HG03039 (cell line): ENCODE measurements around the gene TBC1D3C.
"Not testable (repeated sequence)": the region's sequence is repeated elsewhere in the genome, so short reads cannot be mapped to it uniquely, and the experiment has no call there.

Source experiments
- ATAC-seq: cut with Tn5 transposase; IDR thresholded peaks from one replicate; pipeline ENCODE4 v1.9.1; 2021; ENCODE audit warnings: mild to moderate bottlenecking, moderate library complexity; ENCODE audit not compliant: unreplicated experiment

The TBC1D3C gene

DNA sequence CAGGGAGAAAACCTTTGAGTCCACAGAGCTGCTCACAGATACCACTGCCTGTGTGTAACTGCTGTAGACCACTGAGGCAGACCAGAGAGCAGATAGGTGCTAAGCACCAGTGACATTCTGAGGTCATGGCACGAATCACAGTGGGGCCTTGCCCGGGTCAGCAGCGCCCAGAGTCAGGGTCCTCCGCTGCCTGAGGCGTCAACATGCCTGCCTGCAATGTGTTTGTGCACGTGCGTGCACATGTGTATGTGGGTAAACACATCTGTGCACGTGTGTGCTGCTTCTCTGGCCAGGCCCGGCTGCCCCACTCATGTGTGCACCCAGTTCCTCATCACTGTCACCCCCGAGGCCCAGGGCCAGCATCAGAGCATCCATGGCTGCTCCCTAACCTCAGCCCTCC, at the start of gene TBC1D3C:
Gene TBC1D3C, minus strand, starts transcription at position 101 of the 400 bp plus-strand sequence. CDS start 1,568 bp downstream, outside the sequence.
- ATAC-seq, result not testable (repeated sequence)

DNA sequence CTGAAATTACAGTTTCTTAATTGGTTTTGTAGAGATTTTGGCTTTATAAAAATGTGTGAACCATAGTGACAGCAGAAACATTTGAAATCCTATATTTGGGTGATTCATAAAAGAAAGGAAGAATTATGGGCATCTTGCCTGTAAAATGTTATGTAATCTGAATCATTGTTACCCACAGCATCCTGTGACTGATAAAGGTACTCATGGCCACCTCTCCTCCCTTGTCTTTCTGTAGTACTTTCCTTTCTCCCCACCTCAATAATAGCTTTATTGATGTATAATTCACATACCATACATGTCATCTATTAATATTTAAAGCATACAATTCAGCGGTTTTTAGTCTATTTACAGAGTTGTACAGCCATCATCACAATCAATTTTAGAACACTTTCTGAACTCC, 30.8 kb upstream of the TBC1D3C start:
- ATAC-seq, result not testable (repeated sequence)

DNA sequence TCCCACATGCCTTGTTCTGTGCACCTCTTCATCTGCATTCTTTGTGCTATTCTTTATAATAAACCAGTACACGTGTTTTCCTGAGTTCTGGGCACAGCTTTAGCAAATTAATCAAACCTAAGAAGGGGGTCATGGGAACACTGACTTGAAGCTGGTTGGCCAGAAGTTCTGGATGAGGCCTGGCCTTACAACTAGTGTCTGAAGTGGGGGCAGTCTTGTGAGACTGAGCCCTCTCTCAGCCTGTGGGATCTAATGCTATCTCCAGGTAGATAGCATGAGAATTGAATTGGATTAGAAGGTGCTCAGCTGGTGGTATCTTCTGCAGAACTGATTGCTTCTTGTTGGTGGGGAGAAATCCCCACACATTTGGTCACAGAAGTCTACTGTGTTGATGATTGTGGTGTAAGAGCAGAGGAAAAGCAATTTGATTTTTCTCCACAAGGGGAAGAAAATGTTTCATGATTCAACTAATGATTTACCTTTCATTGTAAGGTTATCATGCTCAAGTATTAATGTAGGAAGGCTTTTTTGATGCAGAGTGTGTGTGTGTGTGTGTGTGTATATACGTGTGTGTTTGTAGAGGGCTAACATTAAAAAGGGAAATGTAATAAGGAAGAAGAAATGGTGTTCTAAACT, 25.7 kb upstream of the TBC1D3C start:
- ATAC-seq, result not testable (repeated sequence)

DNA sequence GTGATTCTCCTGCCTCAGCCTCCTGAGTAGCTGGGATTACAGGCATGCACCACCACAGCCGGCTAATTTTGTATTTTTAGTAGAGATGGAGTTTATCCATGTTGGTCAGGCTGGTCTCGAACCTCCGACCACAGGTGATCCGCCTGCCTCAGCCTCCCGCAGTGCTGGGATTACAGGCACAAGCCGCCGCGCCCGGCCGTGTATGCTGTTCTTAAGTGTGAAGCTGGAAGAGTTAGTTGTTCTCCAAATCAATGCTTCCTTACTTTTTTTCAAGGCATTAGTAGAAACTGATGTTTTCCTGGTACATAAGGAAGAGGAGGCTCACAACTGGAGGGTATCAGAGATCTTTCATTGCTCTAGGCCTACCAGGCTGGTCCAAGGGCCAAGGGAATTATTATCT, 19.7 kb upstream of the TBC1D3C start:
- ATAC-seq, result not testable (repeated sequence)

DNA sequence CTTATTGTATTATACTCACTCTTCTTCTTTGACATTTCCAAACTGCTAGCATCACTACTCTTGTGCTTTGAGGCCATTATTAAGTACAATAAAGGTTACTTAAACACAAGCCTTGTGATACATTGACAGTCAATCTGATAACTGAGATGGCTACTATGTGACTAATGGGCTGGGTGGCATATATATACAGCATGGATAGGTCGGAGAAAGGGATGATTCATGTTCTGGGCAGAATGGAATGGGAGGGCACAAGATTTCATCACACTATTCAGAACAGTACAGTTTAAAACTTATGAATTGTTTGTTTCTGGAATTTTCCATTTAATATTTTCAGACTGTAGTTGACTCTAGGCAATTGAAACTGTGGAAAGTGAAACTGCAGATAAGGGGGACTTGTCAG, 18.9 kb upstream of the TBC1D3C start:
- ATAC-seq, result not testable (repeated sequence)
